Measurements from ENCODE around the gene C19orf44.
A peak's percentile ranks its signal among the peaks of the same experiment; 100 is the strongest.

Gene C19orf44

DNA sequence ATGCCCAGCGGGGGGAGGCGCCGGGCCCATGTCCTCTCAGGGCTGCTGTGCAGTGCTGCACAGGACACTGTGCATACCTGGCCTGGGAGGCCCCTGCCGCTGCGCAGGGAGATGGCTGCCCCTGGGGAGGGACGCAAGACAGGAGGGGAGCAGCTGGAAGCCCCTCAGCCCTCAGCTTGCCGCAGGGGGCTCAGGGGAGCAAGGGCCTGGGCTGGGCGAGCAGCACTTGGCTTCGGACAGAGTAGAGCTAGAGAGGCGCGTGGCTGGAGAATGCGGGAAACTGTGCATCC, 35.1 kb downstream of the C19orf44 start:
- DNase-seq (ENCODE audit: low read depth, low spot score) = no peak
- TF ChIP-seq, protein P1, sequence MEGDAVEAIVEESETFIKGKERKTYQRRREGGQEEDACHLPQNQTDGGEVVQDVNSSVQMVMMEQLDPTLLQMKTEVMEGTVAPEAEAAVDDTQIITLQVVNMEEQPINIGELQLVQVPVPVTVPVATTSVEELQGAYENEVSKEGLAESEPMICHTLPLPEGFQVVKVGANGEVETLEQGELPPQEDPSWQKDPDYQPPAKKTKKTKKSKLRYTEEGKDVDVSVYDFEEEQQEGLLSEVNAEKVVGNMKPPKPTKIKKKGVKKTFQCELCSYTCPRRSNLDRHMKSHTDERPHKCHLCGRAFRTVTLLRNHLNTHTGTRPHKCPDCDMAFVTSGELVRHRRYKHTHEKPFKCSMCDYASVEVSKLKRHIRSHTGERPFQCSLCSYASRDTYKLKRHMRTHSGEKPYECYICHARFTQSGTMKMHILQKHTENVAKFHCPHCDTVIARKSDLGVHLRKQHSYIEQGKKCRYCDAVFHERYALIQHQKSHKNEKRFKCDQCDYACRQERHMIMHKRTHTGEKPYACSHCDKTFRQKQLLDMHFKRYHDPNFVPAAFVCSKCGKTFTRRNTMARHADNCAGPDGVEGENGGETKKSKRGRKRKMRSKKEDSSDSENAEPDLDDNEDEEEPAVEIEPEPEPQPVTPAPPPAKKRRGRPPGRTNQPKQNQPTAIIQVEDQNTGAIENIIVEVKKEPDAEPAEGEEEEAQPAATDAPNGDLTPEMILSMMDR (IDR thresholded peaks at IDR 0.05; ENCODE audit: insufficient read depth, low read length, missing control alignments) = no peak
- ChIA-PET CTCF (no interaction called here), POLR2A (no interaction called here)
- H3K4me3 ChIP-seq (ENCODE audit: low read depth, low read length) = no peak overlapping the region

DNA sequence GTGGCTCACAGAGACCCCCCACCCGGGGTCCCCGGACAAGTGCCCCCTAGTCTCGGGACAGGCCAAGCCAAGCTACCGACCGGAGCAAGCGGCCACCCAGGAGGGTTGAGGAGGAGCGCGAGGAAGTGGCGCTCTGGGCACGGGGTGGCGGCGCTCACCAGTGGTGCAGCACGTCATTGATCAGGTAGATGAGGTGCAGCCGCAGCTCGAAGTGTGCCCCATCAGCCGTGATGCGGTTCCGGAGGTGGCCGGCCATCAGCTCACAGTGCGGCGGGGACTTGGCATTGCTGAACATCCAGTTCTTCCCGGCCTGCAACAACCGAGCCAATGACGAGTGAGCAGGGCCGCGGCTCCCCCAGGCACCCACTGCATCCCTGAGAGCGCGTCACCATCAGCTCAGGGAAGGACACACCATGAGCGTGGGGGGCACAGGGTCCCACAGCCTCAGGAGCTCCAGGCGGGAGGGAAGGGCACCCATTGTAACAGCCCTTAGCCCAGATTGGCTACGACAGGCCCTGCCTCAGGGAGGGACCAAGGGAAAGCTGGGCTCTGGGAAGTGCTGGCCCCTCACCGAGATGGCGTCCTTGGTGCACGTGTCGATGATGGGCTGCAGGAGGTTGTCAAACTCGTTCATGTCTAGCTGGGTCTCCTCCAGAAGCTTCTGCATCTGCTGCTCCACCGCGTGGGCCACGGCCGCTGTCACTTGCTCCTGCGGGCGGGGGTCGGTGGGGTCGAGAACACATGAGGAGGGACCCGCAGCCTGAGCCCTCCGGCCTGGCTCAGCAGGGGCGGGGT, 36.4 kb downstream of the C19orf44 start:
- H3K4me3 ChIP-seq (ENCODE audit: low read depth, low read length) = no peak overlapping the region
- ChIA-PET POLR2A (no interaction called here), CTCF (no interaction called here)
- TF ChIP-seq, protein P1 (IDR thresholded peaks at IDR 0.05; ENCODE audit: insufficient read depth, low read length, missing control alignments) = no peak
- no peak for DNase-seq (ENCODE audit: low read depth, low spot score)

- ChIA-PET CTCF (no interaction called here), POLR2A (no interaction called here)
- H3K4me3 ChIP-seq (ENCODE audit: low read depth, low read length) = no peak overlapping the region
- DNase-seq (ENCODE audit: low read depth, low spot score) = no peak
- TF ChIP-seq, protein P1 (IDR thresholded peaks at IDR 0.05; ENCODE audit: insufficient read depth, low read length, missing control alignments) = no peak
These were observed 39.2 kb downstream of the C19orf44 start for GRCh38 chr19:16535381-16535780.

GRCh38 chr19:16536130-16536529, 39.9 kb downstream of the C19orf44 start:
- CTCF ChIA-PET = no interaction called here
- DNase-seq (ENCODE audit: low read depth, low spot score) = no peak
- TF ChIP-seq, protein P1 (IDR thresholded peaks at IDR 0.05; ENCODE audit: insufficient read depth, low read length, missing control alignments) = no peak
- H3K4me3 ChIP-seq (ENCODE audit: low read depth, low read length) = no peak overlapping the region
- POLR2A ChIA-PET = no interaction called here

DNA sequence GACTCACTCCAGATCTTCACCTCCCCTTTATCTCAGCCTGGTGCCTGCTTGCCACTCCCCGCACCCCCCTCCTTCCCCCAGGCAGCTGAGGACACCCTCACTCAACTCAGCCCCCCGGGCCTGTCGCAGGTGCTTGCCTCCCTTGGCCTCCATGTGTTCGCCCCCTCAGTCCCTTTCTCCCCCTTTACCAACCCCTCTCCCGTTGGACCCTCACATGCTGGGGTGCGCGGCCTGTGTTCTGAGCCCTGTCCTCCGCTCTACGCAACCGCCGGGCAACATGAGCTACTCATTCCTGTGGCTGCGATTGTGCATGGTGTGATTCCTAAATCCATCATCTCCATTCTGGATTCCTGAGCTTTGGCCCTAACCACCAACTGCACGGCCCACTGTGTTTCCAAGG, 40.9 kb downstream of the C19orf44 start:
- no peak overlapping the region for H3K4me3 ChIP-seq (ENCODE audit: low read depth, low read length)
- no peak for DNase-seq (ENCODE audit: low read depth, low spot score)
- TF ChIP-seq, protein P1 (IDR thresholded peaks at IDR 0.05; ENCODE audit: insufficient read depth, low read length, missing control alignments) = no peak
- ChIA-PET POLR2A (no interaction called here), CTCF (no interaction called here)

GRCh38 chr19:16540948-16541347, 44.8 kb downstream of the C19orf44 start:
- TF ChIP-seq, protein P1 (IDR thresholded peaks at IDR 0.05; ENCODE audit: insufficient read depth, low read length, missing control alignments) = no peak
- ChIA-PET POLR2A (no interaction called here), CTCF (interaction anchor here (1.4 kb wide), 2 partner anchors 12 to 13 kb away, joined by 3 to 4 read pairs; no protein-coding TSS in a partner anchor)
- peak overlapping the region; percentile 69 for H3K4me3 ChIP-seq (ENCODE audit: low read depth, low read length)
- DNase-seq (ENCODE audit: low read depth, low spot score) = no peak
